ENCODE data around the gene CLEC18A.

DNA sequence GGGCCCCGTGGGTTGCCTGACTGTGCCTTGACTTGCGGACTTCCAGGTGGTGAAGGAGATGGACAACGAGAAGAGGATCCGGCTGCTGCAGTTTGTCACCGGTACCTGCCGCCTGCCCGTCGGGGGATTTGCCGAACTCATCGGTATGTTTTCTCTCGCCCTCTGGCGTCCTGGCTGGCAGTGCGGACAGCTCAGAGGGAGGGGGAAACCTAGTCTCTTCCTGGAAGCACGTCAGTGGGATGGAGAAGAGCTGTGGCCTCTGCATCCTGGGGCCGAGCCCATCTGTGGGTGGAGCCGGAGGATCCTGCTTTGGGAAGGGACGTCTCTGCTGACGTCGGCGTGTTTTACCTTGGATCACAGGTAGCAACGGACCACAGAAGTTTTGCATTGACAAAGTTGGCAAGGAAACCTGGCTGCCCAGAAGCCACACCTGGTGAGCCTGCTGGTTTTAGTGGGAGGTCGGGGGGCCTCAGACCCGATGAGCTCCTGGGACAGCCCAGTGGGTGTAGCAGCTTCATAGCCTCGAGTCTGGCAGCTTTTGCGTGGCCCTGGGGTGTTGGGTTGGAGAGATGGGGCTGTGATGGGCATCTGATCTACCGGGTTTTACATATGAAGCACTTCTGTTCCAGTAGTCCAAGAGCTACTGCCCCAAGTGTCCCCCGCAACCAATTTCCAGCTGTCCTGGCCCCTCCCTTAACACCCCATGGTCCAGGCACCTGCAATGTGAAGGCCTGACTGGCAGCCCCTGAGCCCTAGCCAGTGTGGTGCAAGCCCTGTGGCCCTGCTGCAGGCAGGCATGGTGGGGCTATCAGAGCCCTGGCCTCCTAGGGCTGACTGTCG is 11.9 kb upstream of the CLEC18A start:
- TF ChIP-seq SP4 (IDR thresholded peaks at IDR 0.05; ENCODE audit: low read length) = no peak
- TF ChIP-seq, protein P1, sequence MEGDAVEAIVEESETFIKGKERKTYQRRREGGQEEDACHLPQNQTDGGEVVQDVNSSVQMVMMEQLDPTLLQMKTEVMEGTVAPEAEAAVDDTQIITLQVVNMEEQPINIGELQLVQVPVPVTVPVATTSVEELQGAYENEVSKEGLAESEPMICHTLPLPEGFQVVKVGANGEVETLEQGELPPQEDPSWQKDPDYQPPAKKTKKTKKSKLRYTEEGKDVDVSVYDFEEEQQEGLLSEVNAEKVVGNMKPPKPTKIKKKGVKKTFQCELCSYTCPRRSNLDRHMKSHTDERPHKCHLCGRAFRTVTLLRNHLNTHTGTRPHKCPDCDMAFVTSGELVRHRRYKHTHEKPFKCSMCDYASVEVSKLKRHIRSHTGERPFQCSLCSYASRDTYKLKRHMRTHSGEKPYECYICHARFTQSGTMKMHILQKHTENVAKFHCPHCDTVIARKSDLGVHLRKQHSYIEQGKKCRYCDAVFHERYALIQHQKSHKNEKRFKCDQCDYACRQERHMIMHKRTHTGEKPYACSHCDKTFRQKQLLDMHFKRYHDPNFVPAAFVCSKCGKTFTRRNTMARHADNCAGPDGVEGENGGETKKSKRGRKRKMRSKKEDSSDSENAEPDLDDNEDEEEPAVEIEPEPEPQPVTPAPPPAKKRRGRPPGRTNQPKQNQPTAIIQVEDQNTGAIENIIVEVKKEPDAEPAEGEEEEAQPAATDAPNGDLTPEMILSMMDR (IDR thresholded peaks at IDR 0.05; ENCODE audit: control extremely low read depth in 1 of 3, insufficient read depth in 1 of 3, low read depth in 1 of 3, low read length in 3 of 3) = peak in 2 of 3 experiments; percentile 5 to 10; a peak in 2 of 4 replicates
- TF ChIP-seq JUND (IDR thresholded peaks at IDR 0.05; ENCODE audit: low read length) = no peak
- no peak for TF ChIP-seq RFX5 (IDR thresholded peaks at IDR 0.05; ENCODE audit: borderline replicate concordance, low read depth, low read length)
- TF ChIP-seq BACH1 (IDR thresholded peaks at IDR 0.05; ENCODE audit: low read length) = no peak
- TF ChIP-seq, protein P2, sequence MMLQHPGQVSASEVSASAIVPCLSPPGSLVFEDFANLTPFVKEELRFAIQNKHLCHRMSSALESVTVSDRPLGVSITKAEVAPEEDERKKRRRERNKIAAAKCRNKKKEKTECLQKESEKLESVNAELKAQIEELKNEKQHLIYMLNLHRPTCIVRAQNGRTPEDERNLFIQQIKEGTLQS (IDR thresholded peaks at IDR 0.05; ENCODE audit: insufficient read depth, low read depth, low read length) = no peak
- no peak for TF ChIP-seq EZH2 (IDR thresholded peaks at IDR 0.05; ENCODE audit: low read depth, low read length, severe bottlenecking)
- no peak for TF ChIP-seq GABPA (IDR thresholded peaks at IDR 0.05; ENCODE audit: borderline replicate concordance, insufficient read depth, low read length)
- no peak for TF ChIP-seq POLR2A (IDR thresholded peaks at IDR 0.05; ENCODE audit: control extremely low read depth in 1 of 2, low read depth in 2 of 2, low read length in 2 of 2)
- TF ChIP-seq JUN (IDR thresholded peaks at IDR 0.05; ENCODE audit: low read depth, low read length) = no peak
- TF ChIP-seq BRCA1 (IDR thresholded peaks at IDR 0.05; ENCODE audit: low read depth, low read length) = no peak
- TF ChIP-seq HDAC6 (IDR thresholded peaks at IDR 0.05; ENCODE audit: low read depth, low read length) = no peak
- TF ChIP-seq, protein P3, sequence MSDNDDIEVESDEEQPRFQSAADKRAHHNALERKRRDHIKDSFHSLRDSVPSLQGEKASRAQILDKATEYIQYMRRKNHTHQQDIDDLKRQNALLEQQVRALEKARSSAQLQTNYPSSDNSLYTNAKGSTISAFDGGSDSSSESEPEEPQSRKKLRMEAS (IDR thresholded peaks at IDR 0.05) = no peak

Measured in H1 (cell line).